ENCODE results near the gene PRKAG2. TPM values are rescaled to one million over a fixed set of nuclear protein-coding genes. Genes with fewer than 3 reads are reported as not detected.
A peak's percentile ranks its signal among the peaks of the same experiment; 100 is the strongest.

Gene PRKAG2
- polyA plus RNA-seq, 3 donors, result 29.2 to 59.8 (median 30.9) TPM

DNA sequence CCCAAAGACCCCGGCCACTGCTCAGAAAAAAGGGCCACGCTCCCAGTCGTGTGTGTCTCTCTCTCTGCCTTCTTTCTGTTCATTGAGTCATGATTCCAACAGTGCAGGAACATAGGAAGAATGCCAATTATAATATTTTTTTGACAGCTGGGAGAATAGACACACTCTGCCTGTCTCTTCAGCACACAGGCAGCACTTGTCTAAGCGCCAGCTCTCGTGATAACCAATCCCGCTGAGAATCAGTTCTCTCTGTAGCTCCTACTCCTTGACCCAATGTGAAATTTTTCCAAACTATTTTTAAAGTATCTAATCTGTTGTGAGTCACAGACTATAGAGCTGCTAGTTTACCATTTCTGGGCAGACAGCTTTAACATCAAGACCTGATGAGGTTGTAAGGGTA lies 211.5 kb downstream of the PRKAG2 start:
- Histone ChIP-seq H3K27me3 (ENCODE audit: control insufficient read depth in 2 of 2, insufficient read depth in 2 of 2, low read length in 2 of 2) (no peaks in the 10 kb centered on the region), H3K4me3 (replicated peaks in 1 of 3; ENCODE audit: low read depth in 2 of 3, low read length in 3 of 3) (no peak overlapping the region), H3K4me1 (ENCODE audit: control insufficient read depth in 1 of 2, insufficient read depth in 2 of 2, low read length in 2 of 2) (no peaks in the 10 kb centered on the region), H4K20me1 (ENCODE audit: insufficient read depth, low read length) (peaks cover 92% of the 10 kb centered on the region), H3K9me3 (replicated peaks in 1 of 2; ENCODE audit: control insufficient read depth in 1 of 2, insufficient read depth in 1 of 2, low read length in 2 of 2) (no peaks in the 10 kb centered on the region), H2AFZ (ENCODE audit: insufficient read depth, low read depth, low read length, poor library complexity, severe bottlenecking) (no peak overlapping the region), H3K9ac (ENCODE audit: insufficient read depth, low read length, poor library complexity, severe bottlenecking) (no peak overlapping the region), H3K79me2 (ENCODE audit: insufficient read depth, low read length) (no peaks in the 10 kb centered on the region), H3K27ac (ENCODE audit: low read depth in 1 of 2, low read length in 2 of 2) (no peak overlapping the region), H3K4me2 (replicated peaks; ENCODE audit: extremely low read depth, low read length, poor library complexity, severe bottlenecking) (no peak overlapping the region), H3K36me3 (replicated peaks in 1 of 2; ENCODE audit: control insufficient read depth in 1 of 2, insufficient read depth in 2 of 2, low read length in 2 of 2) (peaks cover 12 to 70% of the 10 kb centered on the region in 2 donors)
- 100% methylated on average over 3 of the region's 6 CpGs for WGBS (ENCODE audit: insufficient coverage)
- Mint-ChIP-seq H3K4me3 (no peak overlapping the region), H3K36me3 (peaks cover 52 to 67% of the 10 kb centered on the region in 2 donors), H3K4me1 (peaks cover 1% of the 10 kb centered on the region), H3K9me3 (peaks cover 0 to 8% (median 3%) of the 10 kb centered on the region in 7 donors), H3K27ac (no peak overlapping the region), H3K27me3 (ENCODE audit: low read depth in 3 of 3) (peaks cover 0 to 4% (median 0%) of the 10 kb centered on the region in 3 donors)
- TF ChIP-seq, protein P1, sequence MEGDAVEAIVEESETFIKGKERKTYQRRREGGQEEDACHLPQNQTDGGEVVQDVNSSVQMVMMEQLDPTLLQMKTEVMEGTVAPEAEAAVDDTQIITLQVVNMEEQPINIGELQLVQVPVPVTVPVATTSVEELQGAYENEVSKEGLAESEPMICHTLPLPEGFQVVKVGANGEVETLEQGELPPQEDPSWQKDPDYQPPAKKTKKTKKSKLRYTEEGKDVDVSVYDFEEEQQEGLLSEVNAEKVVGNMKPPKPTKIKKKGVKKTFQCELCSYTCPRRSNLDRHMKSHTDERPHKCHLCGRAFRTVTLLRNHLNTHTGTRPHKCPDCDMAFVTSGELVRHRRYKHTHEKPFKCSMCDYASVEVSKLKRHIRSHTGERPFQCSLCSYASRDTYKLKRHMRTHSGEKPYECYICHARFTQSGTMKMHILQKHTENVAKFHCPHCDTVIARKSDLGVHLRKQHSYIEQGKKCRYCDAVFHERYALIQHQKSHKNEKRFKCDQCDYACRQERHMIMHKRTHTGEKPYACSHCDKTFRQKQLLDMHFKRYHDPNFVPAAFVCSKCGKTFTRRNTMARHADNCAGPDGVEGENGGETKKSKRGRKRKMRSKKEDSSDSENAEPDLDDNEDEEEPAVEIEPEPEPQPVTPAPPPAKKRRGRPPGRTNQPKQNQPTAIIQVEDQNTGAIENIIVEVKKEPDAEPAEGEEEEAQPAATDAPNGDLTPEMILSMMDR (IDR thresholded peaks at IDR 0.05), result no peak
- intact Hi-C loops (cut with micrococcal nuclease), result no loop called here
- DNase-seq, result no peak

DNA sequence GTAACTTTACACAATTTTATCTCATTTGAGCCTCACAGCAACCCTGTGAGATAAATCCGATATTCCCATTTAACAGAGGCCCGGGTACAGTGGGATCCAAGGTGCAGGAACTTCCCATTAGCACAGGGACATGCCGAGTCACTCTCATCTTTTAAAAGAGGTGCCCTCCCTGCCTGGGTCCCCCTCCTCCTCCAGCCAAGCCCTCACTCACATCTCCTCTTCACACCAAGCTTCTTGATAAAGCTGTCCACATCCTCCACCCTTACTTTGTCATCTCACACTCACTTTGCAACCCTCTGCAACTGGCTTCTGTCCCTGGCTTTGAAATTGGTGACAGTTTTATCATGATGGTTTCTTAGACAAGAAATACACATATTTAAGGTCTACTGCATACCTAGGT lies 212.6 kb downstream of the PRKAG2 start:
- Histone ChIP-seq H3K4me3 (replicated peaks in 1 of 3; ENCODE audit: low read depth in 2 of 3, low read length in 3 of 3) (no peak overlapping the region), H3K79me2 (ENCODE audit: insufficient read depth, low read length) (no peaks in the 10 kb centered on the region), H3K9me3 (replicated peaks in 1 of 2; ENCODE audit: control insufficient read depth in 1 of 2, insufficient read depth in 1 of 2, low read length in 2 of 2) (no peaks in the 10 kb centered on the region), H4K20me1 (ENCODE audit: insufficient read depth, low read length) (peaks cover 92% of the 10 kb centered on the region), H3K36me3 (replicated peaks in 1 of 2; ENCODE audit: control insufficient read depth in 1 of 2, insufficient read depth in 2 of 2, low read length in 2 of 2) (peaks cover 12 to 64% of the 10 kb centered on the region in 2 donors), H3K27ac (ENCODE audit: low read depth in 1 of 2, low read length in 2 of 2) (no peak overlapping the region), H3K4me1 (ENCODE audit: control insufficient read depth in 1 of 2, insufficient read depth in 2 of 2, low read length in 2 of 2) (no peaks in the 10 kb centered on the region), H3K4me2 (replicated peaks; ENCODE audit: extremely low read depth, low read length, poor library complexity, severe bottlenecking) (no peak overlapping the region), H3K27me3 (ENCODE audit: control insufficient read depth in 2 of 2, insufficient read depth in 2 of 2, low read length in 2 of 2) (no peaks in the 10 kb centered on the region), H3K9ac (ENCODE audit: insufficient read depth, low read length, poor library complexity, severe bottlenecking) (no peak overlapping the region), H2AFZ (ENCODE audit: insufficient read depth, low read depth, low read length, poor library complexity, severe bottlenecking) (no peak overlapping the region)
- Mint-ChIP-seq H3K4me1 (peaks cover 1% of the 10 kb centered on the region), H3K4me3 (no peak overlapping the region), H3K27me3 (ENCODE audit: low read depth in 3 of 3) (peaks cover 0 to 2% (median 0%) of the 10 kb centered on the region in 3 donors), H3K27ac (peak overlapping the region in 1 of 7 donors; percentile 44), H3K36me3 (peaks cover 46 to 61% of the 10 kb centered on the region in 2 donors), H3K9me3 (peaks cover 0 to 8% (median 3%) of the 10 kb centered on the region in 7 donors)
- TF ChIP-seq, protein P1 (IDR thresholded peaks at IDR 0.05), result no peak
- intact Hi-C loops (cut with micrococcal nuclease), result no loop called here
- DNase-seq, result no peak
- WGBS (ENCODE audit: insufficient coverage), result 100% methylated on average over 3 of the region's 3 CpGs
